HG03039 (cell line): ENCODE measurements around the gene CSAG3.
"Not testable (repeated sequence)": the region's sequence is repeated elsewhere in the genome, so short reads cannot be mapped to it uniquely, and the experiment has no call there.

Experiments used
- ATAC-seq: cut with Tn5 transposase; IDR thresholded peaks from one replicate; pipeline ENCODE4 v1.9.1; 2021; ENCODE audit warnings: mild to moderate bottlenecking, moderate library complexity; ENCODE audit not compliant: unreplicated experiment

CSAG3 gene

GRCh38 chrX:152758918-152759317 lies at the start of gene CSAG3:
TSS of gene CSAG3 (plus strand) at chrX:152759218.
- ATAC-seq = not testable (repeated sequence)

GRCh38 chrX:152713195-152713594 lies 45.8 kb upstream of the CSAG3 start:
- not testable (repeated sequence) for ATAC-seq

GRCh38 chrX:152713815-152714787 lies 44.9 kb upstream of the CSAG3 start, which contains the start of gene MAGEA2B:
TSS of gene MAGEA2B (plus strand) at chrX:152714628. CDS start at chrX:152717107, 2,479 bp downstream.
- ATAC-seq = not testable (repeated sequence)

GRCh38 chrX:152725409-152725808 lies 33.6 kb upstream of the CSAG3 start:
- no peak for ATAC-seq

GRCh38 chrX:152733261-152733975 lies 25.6 kb upstream of the CSAG3 start, which contains the start of the genes CSAG1 and MAGEA12:
TSS of gene CSAG1 (minus strand) at chrX:152733721. CDS start at chrX:152732460, 1,261 bp downstream.
TSS of gene MAGEA12 (plus strand) at chrX:152733757. CDS start at chrX:152736162, 2,405 bp downstream.
- no peak for ATAC-seq

- ATAC-seq = not testable (repeated sequence)
Measured at GRCh38 chrX:152734143-152734858, 24.7 kb upstream of the CSAG3 start.

- ATAC-seq = no peak
Measured at GRCh38 chrX:152735101-152735500, 23.9 kb upstream of the CSAG3 start.

- ATAC-seq = no peak
Measured at GRCh38 chrX:152735860-152736511, 23.0 kb upstream of the CSAG3 start.

- not testable (repeated sequence) for ATAC-seq
Measured at GRCh38 chrX:152736528-152736927, 22.5 kb upstream of the CSAG3 start.

- ATAC-seq = no peak
Measured at GRCh38 chrX:152738560-152738959, 20.5 kb upstream of the CSAG3 start.

- ATAC-seq = not testable (repeated sequence)
Measured at GRCh38 chrX:152753686-152754650, 5.0 kb upstream of the CSAG3 start, which contains the start of gene MAGEA2. TSS of gene MAGEA2 (minus strand) at chrX:152753842. CDS start at chrX:152751363, 2,479 bp downstream.

GRCh38 chrX:152754871-152755270 lies 4.1 kb upstream of the CSAG3 start:
- not testable (repeated sequence) for ATAC-seq

- ATAC-seq = not testable (repeated sequence)
Measured at GRCh38 chrX:152759544-152759943, 526 bp downstream of the CSAG3 start.

- not testable (repeated sequence) for ATAC-seq
Measured at GRCh38 chrX:152761582-152761981, 2.6 kb downstream of the CSAG3 start.

GRCh38 chrX:152766562-152766961 lies 7.5 kb downstream of the CSAG3 start:
- ATAC-seq = not testable (repeated sequence)

GRCh38 chrX:152769549-152770289 lies 10.7 kb downstream of the CSAG3 start, which contains the start of gene MAGEA6:
TSS of gene MAGEA6 (minus strand) at chrX:152769689. CDS start at chrX:152767650, 2,039 bp downstream.
- not testable (repeated sequence) for ATAC-seq

GRCh38 chrX:152787062-152787461 lies 28.0 kb downstream of the CSAG3 start:
- ATAC-seq = not testable (repeated sequence)

GRCh38 chrX:152798945-152799344 lies 39.9 kb downstream of the CSAG3 start:
- no peak for ATAC-seq
